Stimulated activated CD8-positive, alpha-beta memory T cell treated with anti-CD3 and anti-CD28 coated beads, Interleukin-2, amount 100 ng/mL, for 48 hours (primary cell): Measurements from ENCODE around the gene G3BP2.
A peak's percentile ranks its signal among the peaks of the same experiment; 100 is the strongest.
"Not testable (repeated sequence)": the region's sequence is repeated elsewhere in the genome, so short reads cannot be mapped to it uniquely, and the experiment has no call there.

Source experiments
- DNase-seq, 2 donors: peaks; one replicate each; pipeline ENCODE4 v3.0.0-alpha.2; 2020; ENCODE audit warnings: low read depth in 2 of 2

Gene G3BP2

GRCh38 chr4:75673027-75673958 is at the start of gene G3BP2:
G3BP2 (minus strand) TSS chr4:75673411; CDS start chr4:75662025, 11,386 bp downstream.
- peak; percentile 94 to 97 for DNase-seq

DNA sequence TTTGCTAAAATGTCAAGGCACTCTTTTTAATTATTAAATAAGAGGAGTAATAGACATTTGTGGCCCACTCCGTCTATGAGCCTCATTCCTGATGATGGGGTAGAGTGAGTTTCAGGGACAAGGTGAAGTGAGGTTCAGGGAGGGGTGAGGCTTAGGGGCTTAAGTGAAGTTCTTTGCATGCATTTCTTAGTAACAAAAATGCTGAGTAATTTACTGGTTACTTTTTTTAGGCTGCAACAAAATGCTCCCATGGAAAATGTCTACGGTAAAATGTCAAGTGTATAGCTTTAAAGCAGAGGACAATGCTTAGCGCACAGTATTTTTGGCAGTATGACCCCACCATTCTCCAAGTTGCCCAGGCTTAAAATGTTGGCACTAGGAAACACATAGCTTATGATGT is 49.2 kb upstream of the G3BP2 start:
- no peak for DNase-seq

DNA sequence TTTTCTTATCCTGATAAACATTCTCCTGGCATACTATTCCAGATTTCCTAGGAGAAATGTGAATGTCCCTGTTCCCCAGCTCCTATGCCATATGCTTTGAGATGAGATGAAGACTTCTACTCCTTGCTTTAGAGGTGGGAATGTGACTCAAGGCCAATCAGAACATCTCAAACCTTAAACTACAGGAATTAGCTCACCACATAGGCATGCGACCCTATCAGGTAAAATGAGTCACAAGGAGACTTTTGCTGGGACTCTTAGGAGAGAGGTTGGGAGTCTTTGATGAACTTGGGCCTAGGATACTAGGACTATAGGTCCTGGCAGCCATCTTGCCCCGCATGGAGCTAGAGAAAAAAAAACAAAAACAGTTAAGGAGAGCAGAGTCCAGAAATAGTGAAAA is 45.3 kb upstream of the G3BP2 start:
- no peak for DNase-seq

- DNase-seq: no peak
Measured at GRCh38 chr4:75717408-75717807, 44.2 kb upstream of the G3BP2 start.

DNA sequence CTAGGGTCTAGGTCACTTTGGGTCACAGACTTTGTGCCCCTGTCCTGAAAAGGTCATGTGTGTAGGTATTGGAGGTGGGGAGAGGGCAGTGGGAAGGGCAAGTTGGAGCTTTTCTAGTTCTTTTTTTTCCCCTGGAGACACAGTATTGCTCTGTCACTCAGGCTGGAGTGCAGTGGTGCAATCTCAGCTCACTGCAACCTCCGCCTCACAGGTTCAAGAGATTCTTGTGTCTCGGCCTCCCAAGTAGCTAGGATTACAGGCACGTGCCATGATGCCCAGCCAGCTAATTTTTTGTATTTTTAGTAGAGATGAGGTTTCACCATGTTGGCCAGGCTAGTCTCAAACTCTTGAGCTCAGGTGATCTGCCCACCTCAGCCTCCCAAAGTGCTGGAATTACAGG is 42.8 kb upstream of the G3BP2 start:
- not testable (repeated sequence) for DNase-seq

DNA sequence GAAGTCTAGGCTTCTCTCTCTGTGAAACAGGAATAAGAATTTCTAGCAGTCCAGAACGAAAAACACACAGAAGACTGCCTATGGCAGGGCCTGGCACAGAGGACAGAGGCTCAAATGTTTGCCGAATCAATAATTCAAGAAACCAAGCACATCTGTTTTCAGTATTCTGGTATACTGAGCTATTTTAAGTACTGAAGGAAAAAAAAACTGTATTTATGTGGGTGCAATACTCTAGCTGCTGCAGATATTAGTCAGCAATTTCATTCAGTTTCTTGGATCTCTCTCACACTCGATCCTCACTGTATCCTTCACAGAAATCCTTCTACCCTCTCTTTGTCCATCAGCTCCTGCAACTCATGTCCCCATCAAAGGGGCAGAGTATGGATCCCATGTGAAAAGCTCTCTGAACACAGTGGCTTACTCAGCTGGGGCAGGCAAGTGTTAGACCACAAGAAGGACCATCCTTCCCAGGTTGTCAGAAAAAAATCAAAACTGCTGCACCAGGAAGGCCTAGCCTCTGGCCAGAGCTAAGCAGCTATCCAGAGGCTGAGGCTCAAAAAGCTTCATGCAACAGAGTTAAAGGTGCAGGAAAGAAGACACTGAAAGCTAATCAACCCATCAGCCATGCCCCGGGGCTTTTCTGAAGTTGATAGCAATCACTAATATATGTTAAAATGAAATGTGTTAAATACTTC is 42.0 kb upstream of the G3BP2 start:
- DNase-seq: no peak

- DNase-seq: no peak
Measured at GRCh38 chr4:75714704-75715103, 41.5 kb upstream of the G3BP2 start.

DNA sequence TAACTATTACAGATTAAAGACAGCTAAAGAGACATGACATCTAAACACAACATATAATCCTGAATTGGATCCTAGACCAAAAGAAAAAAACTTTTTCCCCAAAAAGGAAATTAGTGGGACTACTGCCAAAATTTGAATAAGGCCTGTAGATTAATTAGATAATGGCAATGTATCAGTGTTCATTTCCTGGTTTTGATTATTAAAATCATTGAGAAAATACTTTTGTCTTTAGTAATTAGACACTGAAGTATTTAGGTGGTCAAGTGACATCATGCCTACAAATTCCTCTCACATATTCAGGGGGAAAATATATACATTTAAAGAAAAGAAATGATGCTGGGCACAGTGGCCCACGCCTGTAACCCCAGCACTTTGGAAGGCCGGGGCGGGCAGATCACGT is 40.8 kb upstream of the G3BP2 start:
- no peak for DNase-seq

GRCh38 chr4:75710246-75710645 is 37.0 kb upstream of the G3BP2 start:
- DNase-seq: no peak

GRCh38 chr4:75708218-75708691 is 35.0 kb upstream of the G3BP2 start:
- no peak for DNase-seq

- no peak for DNase-seq
Measured at GRCh38 chr4:75705198-75705977, 32.2 kb upstream of the G3BP2 start.

DNA sequence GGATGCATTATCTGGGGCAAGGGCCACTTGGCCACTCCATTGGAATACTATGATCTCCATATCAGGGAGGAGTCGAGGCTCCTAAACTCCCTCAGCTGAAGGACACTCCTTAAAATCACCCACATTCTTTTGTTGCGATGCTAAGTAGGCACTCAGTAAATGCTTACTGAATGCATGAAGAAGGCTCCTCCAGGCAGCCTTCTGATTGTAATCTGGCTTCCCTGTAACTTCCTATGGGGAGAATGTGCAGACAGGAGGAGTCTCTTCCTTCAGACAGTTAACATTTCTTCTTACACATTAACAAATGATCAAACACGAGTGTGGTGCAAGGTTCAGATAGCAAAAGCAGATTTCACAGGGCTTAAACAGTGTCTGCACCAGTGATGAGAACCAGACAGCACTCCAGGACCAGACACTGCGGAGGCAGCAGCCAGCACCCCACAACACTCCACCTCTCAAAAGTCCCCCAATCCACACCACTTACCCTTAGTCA is 29.8 kb upstream of the G3BP2 start:
- no peak for DNase-seq

GRCh38 chr4:75699299-75699698 is 26.1 kb upstream of the G3BP2 start:
- DNase-seq: no peak

- DNase-seq: no peak
Measured at GRCh38 chr4:75698963-75699228, 25.7 kb upstream of the G3BP2 start.

GRCh38 chr4:75698162-75698962 is 25.2 kb upstream of the G3BP2 start:
- DNase-seq: no peak

DNA sequence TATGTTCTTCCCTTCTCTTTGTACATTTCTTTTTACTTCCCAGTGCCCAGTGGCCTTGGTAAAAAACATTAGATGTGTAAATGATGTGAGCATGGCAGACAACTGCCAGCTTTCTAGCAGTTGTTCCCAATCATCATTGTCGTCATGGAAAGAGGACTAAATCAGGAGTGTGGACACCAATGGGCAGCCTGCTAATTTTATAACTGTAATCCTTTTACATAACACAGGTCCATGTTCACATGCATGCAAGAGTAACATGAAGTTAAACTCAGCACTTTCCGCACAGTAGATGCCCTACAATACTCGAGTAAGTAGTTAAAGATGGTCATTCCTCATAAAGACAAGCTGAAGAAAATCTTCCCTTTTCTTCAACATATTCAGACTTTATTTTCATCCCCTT is 23.4 kb upstream of the G3BP2 start:
- no peak for DNase-seq

DNA sequence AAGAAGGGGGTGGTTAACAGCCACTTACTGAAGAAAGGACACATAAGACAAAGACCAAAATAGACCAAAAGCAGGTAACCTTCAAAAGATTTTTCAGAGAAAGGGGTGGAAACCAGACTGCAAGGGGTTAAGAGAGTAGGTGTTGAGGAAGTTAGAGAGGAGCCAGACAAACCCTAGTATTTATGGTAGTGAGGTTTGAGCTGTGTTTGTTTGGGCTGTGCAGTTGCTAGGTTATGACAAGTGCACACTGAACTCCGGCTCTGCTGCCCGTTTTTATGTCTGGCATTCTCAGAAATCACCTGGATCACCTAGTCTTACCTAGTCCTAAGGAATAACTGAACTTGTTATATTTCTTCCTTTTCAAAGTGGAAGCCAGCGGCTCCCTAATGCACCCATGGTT is 22.9 kb upstream of the G3BP2 start:
- no peak for DNase-seq

DNA sequence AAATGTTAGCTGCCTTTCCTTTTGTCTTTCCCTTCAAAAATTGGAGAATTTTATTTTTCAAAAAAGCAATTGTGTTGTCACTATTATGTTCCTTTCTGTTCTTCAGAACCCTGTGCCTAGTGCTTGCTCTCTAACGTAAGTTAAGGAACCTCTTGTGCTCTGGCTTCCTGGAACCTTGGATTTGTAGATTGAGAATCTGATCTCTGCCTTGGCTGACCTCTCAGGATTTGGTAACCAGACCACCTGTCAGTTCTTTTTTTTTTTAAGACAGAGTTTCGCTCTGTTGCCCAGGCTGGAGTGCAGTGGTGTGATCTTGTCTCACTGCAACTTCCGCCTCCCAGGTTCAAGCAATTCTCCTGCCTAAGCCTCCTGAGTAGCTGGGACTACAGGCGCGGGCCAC is 18.9 kb upstream of the G3BP2 start:
- DNase-seq: not testable (repeated sequence)

DNA sequence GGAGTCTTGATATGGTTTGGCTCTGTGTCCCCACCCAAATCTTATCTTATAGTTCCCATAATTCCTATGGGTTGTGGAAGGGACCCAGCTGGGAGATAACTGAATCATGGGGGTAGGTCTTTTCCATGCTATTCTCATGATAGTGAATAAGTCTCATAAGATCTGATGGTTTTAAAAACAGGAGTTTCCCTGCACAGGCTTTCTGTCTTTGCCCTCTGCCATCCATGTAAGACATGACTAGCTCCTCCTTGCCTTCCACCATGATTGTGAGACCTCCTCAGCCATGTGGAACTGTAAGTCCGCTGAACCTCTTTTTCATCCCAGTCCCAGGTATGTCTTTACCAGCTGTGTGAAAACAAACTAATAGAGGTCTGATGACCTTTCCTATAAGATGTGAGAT is 13.9 kb upstream of the G3BP2 start:
- not testable (repeated sequence) for DNase-seq

GRCh38 chr4:75686346-75686745 is 13.1 kb upstream of the G3BP2 start:
- no peak for DNase-seq

GRCh38 chr4:75685546-75686189 is 12.5 kb upstream of the G3BP2 start:
- no peak for DNase-seq
